K562 (cell line): Measurements from ENCODE around the gene SLC12A3. TPM values are rescaled to one million over a fixed set of nuclear protein-coding genes. Genes with fewer than 3 reads are reported as not detected.
A peak's percentile ranks its signal among the peaks of the same experiment; 100 is the strongest.

ENCODE experiments used
- ATAC-seq: fragments of 200-7000 bp; cut with Tn5 transposase; 3 replicates; pipeline ENCODE4 v1.9.1; 2020; ENCODE audit warnings: moderate library complexity
- BruUV-seq: library from RNA; stranded (reverse); fragments of 400-500 nt; replicated peaks from 2 replicates; lab custom pipeline; 2021; lab: Mats Ljungman, UMichigan
- CTCF ChIA-PET: fragments of 300-600 bp; formaldehyde crosslinking; extraction: SDS; loops from one replicate; lab custom pipeline; 2021; ENCODE audit warnings: low intra/inter-chr PET ratio; lab: Yijun Ruan, JAX
- POLR2A ChIA-PET: fragments of 300-600, 350-650 bp; sonication (Branson Sonifier 250); formaldehyde crosslinking; extraction: SDS; loops from one replicate; lab custom pipeline; 2021; ENCODE audit warnings: antibody characterized with exemption, inconsistent platforms; lab: Yijun Ruan, JAX
- DNase-seq, 4 experiments: peaks; one replicate each; pipeline versions ENCODE4 v3.0.0 to v3.0.0-alpha.2; 2011 to 2018; ENCODE audit warnings: low spot score in 3 of 4, mixed read lengths in 3 of 4; ENCODE audit errors: extremely low read depth in 1 of 4
- FAIRE-seq: peaks from 2 replicates; lab custom pipeline; 2011; peaks lifted over from hg19 to GRCh38; lab: Jason Lieb, UNC
- H2AFZ ChIP-seq: 2 replicates; pipeline ENCODE4 v1.6.0; 2011; ENCODE audit warnings: low read depth, low read length, control low read depth, inconsistent platforms
- H3K27ac ChIP-seq: fragments of 200-600 bp; 3 replicates; pipeline ENCODE4 v1.8.0; 2011; ENCODE audit warnings: low read depth, mild to moderate bottlenecking, control low read depth, inconsistent platforms, low read length, moderate library complexity, mixed read lengths; ENCODE audit errors: extremely low read depth
- H3K27me3 ChIP-seq, 2 experiments: fragments of 300-600 bp in 1 of 2; 2 replicates in 1 of 2; 3 replicates in 1 of 2; pipeline versions ENCODE4 v1.6.0 to v1.8.0; 2011; ENCODE audit warnings: inconsistent platforms in 2 of 2, low read length in 2 of 2, mild to moderate bottlenecking in 1 of 2, mixed read lengths in 1 of 2, moderate library complexity in 1 of 2; ENCODE audit not compliant: control insufficient read depth in 2 of 2, insufficient read depth in 2 of 2
- H3K36me3 ChIP-seq: fragments of 300-600 bp; 3 replicates; pipeline ENCODE4 v1.8.0; 2011; ENCODE audit warnings: mild to moderate bottlenecking, low read length, inconsistent platforms; ENCODE audit not compliant: control insufficient read depth, insufficient read depth
- H3K4me1 ChIP-seq, 2 experiments: fragments of 200-600 bp in 1 of 2; replicated peaks in 1 of 2; 2 replicates in 1 of 2; 3 replicates in 1 of 2; pipeline versions ENCODE4 v1.5.1 to v1.8.0; 2011; ENCODE audit warnings: inconsistent platforms in 2 of 2, low read length in 2 of 2, mild to moderate bottlenecking in 1 of 2, mixed read lengths in 1 of 2, moderate library complexity in 1 of 2; ENCODE audit not compliant: control insufficient read depth in 2 of 2, insufficient read depth in 2 of 2
- H3K4me2 ChIP-seq: 2 replicates; pipeline ENCODE4 v1.6.1; 2011; ENCODE audit warnings: low read length, control low read depth, inconsistent platforms, mixed read lengths; ENCODE audit not compliant: insufficient read depth
- H3K4me3 ChIP-seq: fragments of 200-600 bp; sonication (generic), shearing (Covaris generic); 2 replicates; pipeline ENCODE4 v1.5.1; 2016; ENCODE audit warnings: control low read depth, inconsistent platforms
- H3K79me2 ChIP-seq: fragments of 200-600 bp; 3 replicates; pipeline ENCODE4 v1.8.0; 2011; ENCODE audit warnings: low read length, inconsistent platforms; ENCODE audit not compliant: control insufficient read depth, insufficient read depth
- H3K9ac ChIP-seq, 2 experiments: 2 replicates each; pipeline versions ENCODE4 v1.6.0 to v1.6.1; 2011; ENCODE audit warnings: low read depth in 2 of 2, low read length in 2 of 2, control low read depth in 1 of 2, inconsistent platforms in 1 of 2, mild to moderate bottlenecking in 1 of 2, mixed read lengths in 1 of 2; ENCODE audit not compliant: insufficient read depth in 1 of 2
- H3K9me1 ChIP-seq: one replicate; pipeline ENCODE4 v1.6.0; 2011; ENCODE audit warnings: inconsistent platforms, mild to moderate bottlenecking, low read length, moderate library complexity; ENCODE audit not compliant: control insufficient read depth, insufficient read depth
- H3K9me3 ChIP-seq: replicated peaks from 2 replicates; pipeline ENCODE4 v1.5.1; 2011; ENCODE audit warnings: low read depth, low read length, inconsistent platforms; ENCODE audit not compliant: control insufficient read depth, insufficient read depth
- H4K20me1 ChIP-seq: replicated peaks from 2 replicates; pipeline ENCODE4 v1.6.1; 2011; ENCODE audit warnings: low read length, inconsistent platforms, mixed read lengths; ENCODE audit not compliant: control insufficient read depth, insufficient read depth
- CEBPG ChIP-seq, 3 experiments: fragments of 200-800 bp in 1 of 3; sonication (Bioruptor generic) in 1 of 3; sonication (generic) in 1 of 3; formaldehyde crosslinking in 1 of 3; IDR thresholded peaks in 2 of 3; conservative IDR thresholded peaks in 1 of 3; 2 replicates each; pipeline versions ENCODE4 v1.6.1 to v1.8.0; 2016 to 2022; ENCODE audit warnings: missing compliant biosample characterization in 2 of 3, missing genetic modification characterization in 2 of 3, mild to moderate bottlenecking in 1 of 3, missing genetic modification reagents in 1 of 3
- CXXC5 ChIP-seq: fragments of 250-450 bp; sonication (Bioruptor Pico); IDR thresholded peaks from 2 replicates; pipeline ENCODE4 v1.8.0; 2022; ENCODE audit warnings: inconsistent platforms, mild to moderate bottlenecking, moderate library complexity
- HDAC8 ChIP-seq: fragments of 450-650 bp; IDR thresholded peaks from 2 replicates; pipeline ENCODE4 v1.6.1; 2016; ENCODE audit warnings: mild to moderate bottlenecking, missing genetic modification characterization, moderate library complexity, missing compliant biosample characterization
- PBX2 ChIP-seq, 2 experiments: IDR thresholded peaks in 1 of 2; conservative IDR thresholded peaks in 1 of 2; 2 replicates each; pipeline ENCODE4 v1.6.1; 2016; ENCODE audit warnings: low read depth in 2 of 2, mild to moderate bottlenecking in 1 of 2, missing compliant biosample characterization in 1 of 2, missing genetic modification characterization in 1 of 2, moderate library complexity in 1 of 2
- POLR2H ChIP-seq: IDR thresholded peaks from 2 replicates; pipeline ENCODE4 v1.6.1; 2016; ENCODE audit warnings: missing genetic modification characterization, low read depth, mild to moderate bottlenecking, control low read depth, missing compliant biosample characterization, moderate library complexity
- RBFOX2 ChIP-seq: fragments of 200-400 bp; formaldehyde crosslinking; IDR thresholded peaks from 2 replicates; pipeline ENCODE4 v1.6.1; 2017; ENCODE audit warnings: low read depth, mild to moderate bottlenecking, low read length, moderate library complexity
- SMARCA4 ChIP-seq: fragments of 450-650 bp; IDR thresholded peaks from 2 replicates; pipeline ENCODE4 v1.6.1; 2016
- SOX6 ChIP-seq: fragments of 450-650 bp; IDR thresholded peaks from 2 replicates; pipeline ENCODE4 v1.6.1; 2014; ENCODE audit warnings: mild to moderate bottlenecking
- ZNF24 ChIP-seq: fragments of 450-650 bp; IDR thresholded peaks from 2 replicates; pipeline ENCODE4 v1.6.1; 2016
- ZNF436 ChIP-seq: fragments of 250-450, 450-650 bp; sonication (Bioruptor Pico); formaldehyde crosslinking; IDR thresholded peaks from 2 replicates; pipeline ENCODE4 v1.7.0; 2020; ENCODE audit warnings: mild to moderate bottlenecking
- ZNF696 ChIP-seq: fragments of 250-450 bp; sonication (Bioruptor Pico); conservative IDR thresholded peaks from 2 replicates; pipeline ENCODE4 v1.4.0; 2020; ENCODE audit warnings: mild to moderate bottlenecking, moderate library complexity
- ZNF740 ChIP-seq, 3 experiments: fragments of 200-800 bp in 1 of 3; sonication (Bioruptor generic) in 1 of 3; sonication (generic) in 1 of 3; formaldehyde crosslinking in 1 of 3; IDR thresholded peaks; 2 replicates each; pipeline versions ENCODE4 v1.6.1 to v1.8.0; 2016 to 2022; ENCODE audit warnings: mild to moderate bottlenecking in 2 of 3, missing compliant biosample characterization in 2 of 3, missing genetic modification characterization in 2 of 3, missing genetic modification reagents in 1 of 3
- WGBS: fragments of 100-300 bp; shearing (Covaris generic); methylation state at CpG from one replicate; pipeline ENCODE4 v1.1.6; 2016; ENCODE audit warnings: low coverage, mixed read lengths; ENCODE audit not compliant: insufficient coverage; ENCODE audit errors: missing lambda C conversion rate; 5-methylcytosine and 5-hydroxymethylcytosine counted together
- in situ Hi-C: fragments of 300-500 bp; cut with MboI; formaldehyde crosslinking; loops from 4 replicates; pipeline ENCODE4 v1.15.0; 2018; ENCODE audit warnings: inconsistent platforms, mixed read lengths
- intact Hi-C: fragments of 100-400 bp; cut with micrococcal nuclease; formaldehyde crosslinking; loops from 2 replicates; pipeline ENCODE4 v1.14.2; 2022
- polyA plus RNA-seq, 8 experiments: library from polyadenylated mRNA; depleted of rRNA in 4 of 8; stranded (reverse) in 5 of 8; unstranded in 3 of 8; fragments of >200 nt; fragmentation: Nextera tagmentation in 2 of 8; fragmentation: Illumina TruSeq in 1 of 8; extraction: Ambion mirVana in 2 of 8; extraction: Trizol in 1 of 8; gene quantifications; 2 replicates each; pipeline versions ENCODE4 v1.2.1 to v1.2.3, GENCODE V29; 2011 to 2014; ENCODE audit warnings: inconsistent platforms in 1 of 8, missing spikeins in 1 of 8
- total RNA-seq, 7 experiments: library from RNA; depleted of rRNA in 6 of 7; stranded (reverse); fragments of >200 nt in 6 of 7; fragmentation: Illumina TruSeq in 2 of 7; extraction: Trizol in 2 of 7; gene quantifications; 2 replicates each; pipeline versions ENCODE4 v1.2.1 to v1.2.3, GENCODE V29; 2011 to 2021; ENCODE audit warnings: low replicate concordance in 1 of 7

Gene SLC12A3
- total and polyA plus RNA-seq, 9 of the 15 experiments (the other 6 are each of a cell fraction or from before 2014, with no cell fraction given), result not detected

- TF ChIP-seq CEBPG (CRISPR knock-in tag; IDR thresholded peaks at IDR 0.05) (peak; percentile 90), CEBPG (tag; conservative IDR thresholded peaks at IDR 0.05 in 1 of 2, IDR thresholded peaks at IDR 0.05 in 1 of 2) (peak; percentile 53 to 95; a peak in 3 of 4 replicates), PBX2 (CRISPR knock-in tag; IDR thresholded peaks at IDR 0.05; ENCODE audit: low read depth) (no peak), PBX2 (tag; conservative IDR thresholded peaks at IDR 0.05; ENCODE audit: low read depth) (no peak), CXXC5 (CRISPR knock-in tag) (peak; percentile 28; the same call in 1 of the 2 replicates), POLR2H (tag) (peak; percentile 63; the same call in 1 of the 2 replicates), SOX6 (peak; percentile 78)
- TF ChIP-seq, all 486 proteins: peak for 10
These were observed 71.5 kb downstream of the SLC12A3 start (continued) for GRCh38 chr16:56936491-56936890.

- TF ChIP-seq ZNF24, result no peak
- TF ChIP-seq ZNF740 (CRISPR knock-in tag; IDR thresholded peaks at IDR 0.05), result no peak
- TF ChIP-seq ZNF740 (tag; IDR thresholded peaks at IDR 0.05), result no peak
- TF ChIP-seq ZNF696 (CRISPR knock-in tag), result no peak
- TF ChIP-seq ZNF436 (CRISPR knock-in tag), result no peak
- peak; percentile 61 for TF ChIP-seq RBFOX2
- TF ChIP-seq HDAC8, result no peak
- no peak for TF ChIP-seq SMARCA4
- BruUV-seq, result no TSS peak
- DNase-seq (no peak), ATAC-seq (no peak), FAIRE-seq (no peak)
- intact Hi-C loops, result no loop called here
- no peaks in the 10 kb centered on the region for H3K27me3 ChIP-seq
- ChIA-PET POLR2A (interaction anchor here (0.6 to 2.3 kb wide), 6 partner anchors 9 to 264 kb away, joined by 3 to 7 read pairs (median 4); no protein-coding TSS in a partner anchor), CTCF (no interaction called here)
- H2AFZ ChIP-seq, result no peak overlapping the region
- H3K4me2 ChIP-seq, result no peak overlapping the region
- in situ Hi-C loops, result no loop called here
- H3K4me3 ChIP-seq, result no peak overlapping the region
- no peak overlapping the region for H3K27ac ChIP-seq
- H3K9me3 ChIP-seq, result no peaks in the 10 kb centered on the region
- H3K9ac ChIP-seq, result no peak overlapping the region
- H3K36me3 ChIP-seq, result peaks cover 79% of the 10 kb centered on the region
- H3K79me2 ChIP-seq, result peaks cover 40% of the 10 kb centered on the region
- H4K20me1 ChIP-seq, result peaks cover 18% of the 10 kb centered on the region; the same call in 1 of the 2 replicates
- WGBS, result 81% methylated on average over 5 of the region's 5 CpGs
- H3K9me1 ChIP-seq, result no peaks in the 10 kb centered on the region
- peaks cover 9 to 11% of the 10 kb centered on the region in 2 experiments; a peak in 3 of 5 replicates for H3K4me1 ChIP-seq
These were observed 71.9 kb downstream of the SLC12A3 start for GRCh38 chr16:56936950-56937349.
